DOHH2 (cell line): ENCODE measurements around the gene SPRR4.

Experiments used
- H3F3A ChIP-seq: fragments of 200-600 bp; sonication (generic), shearing (Covaris generic); 2 replicates; pipeline ENCODE4 v1.6.0; 2016; ENCODE audit warnings: antibody characterized with exemption, mild to moderate bottlenecking; ENCODE audit not compliant: control insufficient read depth, insufficient read depth
- H3K27ac ChIP-seq: fragments of 200-600 bp; sonication (generic); 2 replicates; pipeline ENCODE4 v1.5.1; 2014; ENCODE audit warnings: low read depth, mild to moderate bottlenecking, low read length, moderate library complexity
- H3K27me3 ChIP-seq: fragments of 200-600 bp; sonication (generic); 2 replicates; pipeline ENCODE4 v1.6.1; 2014; ENCODE audit warnings: mild to moderate bottlenecking, low read length, mixed read lengths; ENCODE audit not compliant: control insufficient read depth
- H3K36me3 ChIP-seq: fragments of 200-600 bp; sonication (generic); 2 replicates; pipeline ENCODE4 v1.6.1; 2014; ENCODE audit warnings: mild to moderate bottlenecking, low read length, moderate library complexity, mixed read lengths; ENCODE audit not compliant: control insufficient read depth
- H3K4me1 ChIP-seq: fragments of 200-600 bp; sonication (generic); 2 replicates; pipeline ENCODE4 v1.6.1; 2014; ENCODE audit warnings: mild to moderate bottlenecking, low read length, mixed read lengths; ENCODE audit not compliant: control insufficient read depth
- H3K4me2 ChIP-seq: fragments of 200-600 bp; sonication (generic); 2 replicates; pipeline ENCODE4 v1.6.0; 2014; ENCODE audit warnings: mild to moderate bottlenecking, low read length, moderate library complexity
- H3K4me3 ChIP-seq: fragments of 200-600 bp; sonication (generic); 2 replicates; pipeline ENCODE4 v1.5.1; 2014; ENCODE audit warnings: mild to moderate bottlenecking, low read length, mixed read lengths
- H3K79me2 ChIP-seq: fragments of 200-600 bp; sonication (generic); 2 replicates; pipeline ENCODE4 v1.6.1; 2014; ENCODE audit warnings: mild to moderate bottlenecking, low read length, mixed read lengths; ENCODE audit not compliant: control insufficient read depth
- H3K9me2 ChIP-seq: fragments of 200-600 bp; sonication (generic); replicated peaks from 2 replicates; pipeline ENCODE4 v1.6.1; 2014; ENCODE audit warnings: mild to moderate bottlenecking, low read length, mixed read lengths; ENCODE audit not compliant: control insufficient read depth
- H3K9me3 ChIP-seq: fragments of 200-600 bp; sonication (generic); 2 replicates; pipeline ENCODE4 v1.6.1; 2014; ENCODE audit warnings: antibody characterized with exemption, low read length, mixed read lengths; ENCODE audit not compliant: control insufficient read depth, insufficient read depth
- H4K20me1 ChIP-seq: fragments of 200-600 bp; sonication (generic); 2 replicates; pipeline ENCODE4 v1.6.0; 2014; ENCODE audit warnings: low read depth, mild to moderate bottlenecking, antibody characterized with exemption, low read length, moderate library complexity; ENCODE audit not compliant: control insufficient read depth, insufficient read depth
- EZH2phosphoT487 ChIP-seq: fragments of 200-600 bp; sonication (generic); IDR thresholded peaks from 2 replicates; pipeline ENCODE4 v1.6.1; 2017; ENCODE audit warnings: borderline replicate concordance, mild to moderate bottlenecking, antibody characterized with exemption, low read length, moderate library complexity, mixed read lengths
- TF ChIP-seq, protein P1 (sequence below): fragments of 200-600 bp; sonication (generic); IDR thresholded peaks from one replicate; pipeline ENCODE4 v1.5.1; 2014; ENCODE audit warnings: antibody characterized with exemption, mild to moderate bottlenecking, low read depth, low read length; ENCODE audit not compliant: poor library complexity, severe bottlenecking

The SPRR4 gene

GRCh38 chr1:152964536-152964935 lies 5.9 kb upstream of the SPRR4 start:
- Histone ChIP-seq H3K9me2 (no peaks in the 10 kb centered on the region), H3K36me3 (no peaks in the 10 kb centered on the region), H3K27me3 (peaks cover 13% of the 10 kb centered on the region; the same call in 1 of the 2 replicates), H3F3A (no peaks in the 10 kb centered on the region), H3K4me3 (no peak overlapping the region), H3K27ac (no peak overlapping the region), H4K20me1 (no peaks in the 10 kb centered on the region), H3K4me1 (no peaks in the 10 kb centered on the region), H3K79me2 (no peaks in the 10 kb centered on the region), H3K4me2 (no peak overlapping the region), H3K9me3 (no peaks in the 10 kb centered on the region)
- TF ChIP-seq, protein P1, sequence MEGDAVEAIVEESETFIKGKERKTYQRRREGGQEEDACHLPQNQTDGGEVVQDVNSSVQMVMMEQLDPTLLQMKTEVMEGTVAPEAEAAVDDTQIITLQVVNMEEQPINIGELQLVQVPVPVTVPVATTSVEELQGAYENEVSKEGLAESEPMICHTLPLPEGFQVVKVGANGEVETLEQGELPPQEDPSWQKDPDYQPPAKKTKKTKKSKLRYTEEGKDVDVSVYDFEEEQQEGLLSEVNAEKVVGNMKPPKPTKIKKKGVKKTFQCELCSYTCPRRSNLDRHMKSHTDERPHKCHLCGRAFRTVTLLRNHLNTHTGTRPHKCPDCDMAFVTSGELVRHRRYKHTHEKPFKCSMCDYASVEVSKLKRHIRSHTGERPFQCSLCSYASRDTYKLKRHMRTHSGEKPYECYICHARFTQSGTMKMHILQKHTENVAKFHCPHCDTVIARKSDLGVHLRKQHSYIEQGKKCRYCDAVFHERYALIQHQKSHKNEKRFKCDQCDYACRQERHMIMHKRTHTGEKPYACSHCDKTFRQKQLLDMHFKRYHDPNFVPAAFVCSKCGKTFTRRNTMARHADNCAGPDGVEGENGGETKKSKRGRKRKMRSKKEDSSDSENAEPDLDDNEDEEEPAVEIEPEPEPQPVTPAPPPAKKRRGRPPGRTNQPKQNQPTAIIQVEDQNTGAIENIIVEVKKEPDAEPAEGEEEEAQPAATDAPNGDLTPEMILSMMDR, result no peak
- no peak for TF ChIP-seq EZH2phosphoT487

- Histone ChIP-seq H3K27me3 (peaks cover 13% of the 10 kb centered on the region; the same call in 1 of the 2 replicates), H3F3A (no peaks in the 10 kb centered on the region), H3K36me3 (no peaks in the 10 kb centered on the region), H4K20me1 (no peaks in the 10 kb centered on the region), H3K4me3 (no peak overlapping the region), H3K9me2 (no peaks in the 10 kb centered on the region), H3K9me3 (no peaks in the 10 kb centered on the region), H3K79me2 (no peaks in the 10 kb centered on the region), H3K4me1 (no peaks in the 10 kb centered on the region), H3K27ac (no peak overlapping the region), H3K4me2 (no peak overlapping the region)
- TF ChIP-seq, protein P1, result no peak
- TF ChIP-seq EZH2phosphoT487, result no peak
Measured at GRCh38 chr1:152965853-152966252, 4.6 kb upstream of the SPRR4 start.

GRCh38 chr1:152967201-152967600 lies 3.2 kb upstream of the SPRR4 start:
- Histone ChIP-seq H3K79me2 (no peaks in the 10 kb centered on the region), H3K4me2 (no peak overlapping the region), H3K27me3 (peaks cover 13% of the 10 kb centered on the region; the same call in 1 of the 2 replicates), H3K27ac (no peak overlapping the region), H3K4me1 (no peaks in the 10 kb centered on the region), H4K20me1 (no peaks in the 10 kb centered on the region), H3K36me3 (no peaks in the 10 kb centered on the region), H3K4me3 (no peak overlapping the region), H3K9me2 (no peaks in the 10 kb centered on the region), H3K9me3 (no peaks in the 10 kb centered on the region), H3F3A (no peaks in the 10 kb centered on the region)
- no peak for TF ChIP-seq EZH2phosphoT487
- TF ChIP-seq, protein P1, result no peak

DNA sequence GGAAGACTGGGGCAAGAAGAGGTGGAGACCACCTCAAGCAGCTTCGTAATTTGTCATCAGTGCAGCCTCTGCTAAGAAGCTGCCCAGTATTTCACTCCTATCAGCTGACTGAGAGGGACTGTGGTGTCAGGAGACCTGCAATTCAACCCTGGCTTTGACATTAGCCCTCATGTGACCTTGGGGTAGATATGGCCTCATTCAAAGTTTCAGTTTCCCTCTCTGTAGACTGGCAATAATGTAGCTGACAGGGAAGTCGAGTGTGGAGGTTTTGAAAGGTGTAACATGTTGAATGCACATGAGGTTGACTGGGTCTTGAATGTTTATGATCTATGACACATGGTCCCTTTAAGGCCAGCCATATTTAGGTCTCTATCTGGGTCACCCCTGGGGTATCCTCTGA lies 2.2 kb upstream of the SPRR4 start:
- Histone ChIP-seq H3K36me3 (no peaks in the 10 kb centered on the region), H3K27ac (no peak overlapping the region), H3F3A (no peaks in the 10 kb centered on the region), H3K27me3 (peaks cover 13% of the 10 kb centered on the region; the same call in 1 of the 2 replicates), H3K4me1 (no peaks in the 10 kb centered on the region), H3K9me3 (no peaks in the 10 kb centered on the region), H3K9me2 (no peaks in the 10 kb centered on the region), H3K4me2 (no peak overlapping the region), H3K4me3 (no peak overlapping the region), H4K20me1 (no peaks in the 10 kb centered on the region), H3K79me2 (no peaks in the 10 kb centered on the region)
- TF ChIP-seq, protein P1, result no peak
